Neutrophil (primary cell): ENCODE results near the gene SF1.
A peak's percentile ranks its signal among the peaks of the same experiment; 100 is the strongest.

Experiments
- H3K27ac ChIP-seq: fragments of 200-600 bp; sonication (generic); 2 replicates; pipeline ENCODE4 v1.5.1; 2016; ENCODE audit warnings: mild to moderate bottlenecking, moderate library complexity
- H3K27me3 ChIP-seq: fragments of 200-600 bp; sonication (generic); 2 replicates; pipeline ENCODE4 v1.6.0; 2016; ENCODE audit warnings: mild to moderate bottlenecking
- H3K36me3 ChIP-seq: fragments of 200-600 bp; sonication (generic); 2 replicates; pipeline ENCODE4 v1.5.1; 2017
- H3K4me1 ChIP-seq, 2 experiments: fragments of 200-600 bp in 1 of 2; sonication (generic) in 1 of 2; 1 replicate in 1 of 2; 2 replicates in 1 of 2; pipeline versions ENCODE4 v1.5.1 to v1.6.1; 2013 to 2016; ENCODE audit warnings: low read depth in 1 of 2, low read length in 1 of 2, mild to moderate bottlenecking in 1 of 2, moderate library complexity in 1 of 2; ENCODE audit not compliant: control insufficient read depth in 1 of 2, insufficient read depth in 1 of 2
- H3K4me3 ChIP-seq, 2 experiments: fragments of 200-600 bp in 1 of 2; sonication (generic) in 1 of 2; 1 replicate in 1 of 2; 2 replicates in 1 of 2; pipeline ENCODE4 v1.5.1; 2013 to 2016; ENCODE audit warnings: low read depth in 1 of 2, low read length in 1 of 2, mild to moderate bottlenecking in 1 of 2, moderate library complexity in 1 of 2
- H3K9me3 ChIP-seq: fragments of 200-600 bp; sonication (generic); 2 replicates; pipeline ENCODE4 v1.5.1; 2016
- TF ChIP-seq, protein P1 (sequence below): fragments of 200-600 bp; sonication (generic); IDR thresholded peaks from 2 replicates; pipeline ENCODE4 v1.5.1; 2016; ENCODE audit warnings: antibody characterized with exemption

SF1 gene

DNA sequence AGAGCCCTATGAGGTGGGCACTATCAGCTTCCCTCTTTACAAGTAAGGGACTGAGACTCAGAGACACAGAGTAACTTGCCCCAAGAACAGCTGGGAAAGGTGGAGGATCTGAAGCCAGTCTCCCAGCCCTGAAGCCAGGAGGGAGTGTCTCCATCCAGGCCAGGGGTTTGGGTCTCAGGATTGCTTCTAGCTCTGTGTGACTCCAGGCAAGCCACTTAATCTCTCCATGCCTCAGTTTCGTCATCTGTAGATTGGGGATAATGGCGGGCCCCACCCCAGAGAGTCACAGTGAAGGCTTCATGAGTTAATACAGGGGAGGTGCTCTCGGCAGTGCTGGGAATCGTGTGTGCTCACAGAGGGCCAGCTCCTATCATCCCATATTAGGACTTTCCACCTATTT lies 14.1 kb upstream of the SF1 start:
- Histone ChIP-seq H3K4me1 (peaks cover 13 to 15% of the 10 kb centered on the region in 2 experiments), H3K36me3 (peaks cover 93% of the 10 kb centered on the region), H3K4me3 (no peak overlapping the region), H3K9me3 (no peaks in the 10 kb centered on the region), H3K27ac (no peak overlapping the region), H3K27me3 (no peaks in the 10 kb centered on the region)
- TF ChIP-seq, protein P1, sequence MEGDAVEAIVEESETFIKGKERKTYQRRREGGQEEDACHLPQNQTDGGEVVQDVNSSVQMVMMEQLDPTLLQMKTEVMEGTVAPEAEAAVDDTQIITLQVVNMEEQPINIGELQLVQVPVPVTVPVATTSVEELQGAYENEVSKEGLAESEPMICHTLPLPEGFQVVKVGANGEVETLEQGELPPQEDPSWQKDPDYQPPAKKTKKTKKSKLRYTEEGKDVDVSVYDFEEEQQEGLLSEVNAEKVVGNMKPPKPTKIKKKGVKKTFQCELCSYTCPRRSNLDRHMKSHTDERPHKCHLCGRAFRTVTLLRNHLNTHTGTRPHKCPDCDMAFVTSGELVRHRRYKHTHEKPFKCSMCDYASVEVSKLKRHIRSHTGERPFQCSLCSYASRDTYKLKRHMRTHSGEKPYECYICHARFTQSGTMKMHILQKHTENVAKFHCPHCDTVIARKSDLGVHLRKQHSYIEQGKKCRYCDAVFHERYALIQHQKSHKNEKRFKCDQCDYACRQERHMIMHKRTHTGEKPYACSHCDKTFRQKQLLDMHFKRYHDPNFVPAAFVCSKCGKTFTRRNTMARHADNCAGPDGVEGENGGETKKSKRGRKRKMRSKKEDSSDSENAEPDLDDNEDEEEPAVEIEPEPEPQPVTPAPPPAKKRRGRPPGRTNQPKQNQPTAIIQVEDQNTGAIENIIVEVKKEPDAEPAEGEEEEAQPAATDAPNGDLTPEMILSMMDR, result no peak

DNA sequence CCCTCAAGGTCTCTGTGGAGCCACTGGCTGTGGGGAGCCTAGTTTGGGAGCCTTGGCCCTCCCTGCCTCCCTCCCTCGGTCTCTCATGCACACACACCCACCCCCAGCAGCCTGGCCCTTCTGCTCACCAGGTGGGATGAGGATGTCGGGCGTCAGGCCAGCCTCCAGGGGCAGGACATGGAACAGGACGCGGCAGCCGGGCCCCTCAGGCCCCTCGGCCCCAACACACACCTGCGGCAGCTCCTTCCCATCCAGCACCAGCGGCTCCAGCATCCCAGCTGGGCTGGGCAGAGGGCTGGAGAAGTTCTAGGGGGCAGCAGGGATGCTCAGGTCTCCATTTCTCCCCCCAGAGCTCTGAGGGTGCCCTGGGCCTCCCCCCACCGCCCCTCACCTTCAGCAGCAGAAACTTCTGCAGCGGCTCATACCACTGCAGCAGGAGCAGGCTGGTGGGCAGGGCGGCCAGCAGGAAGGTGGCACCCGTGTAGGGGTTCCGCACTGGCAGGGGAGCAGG lies 13.5 kb upstream of the SF1 start:
- Histone ChIP-seq H3K4me1 (peaks cover 9 to 12% of the 10 kb centered on the region in 2 experiments), H3K36me3 (peaks cover 86% of the 10 kb centered on the region), H3K27me3 (no peaks in the 10 kb centered on the region), H3K27ac (no peak overlapping the region), H3K4me3 (no peak overlapping the region), H3K9me3 (no peaks in the 10 kb centered on the region)
- TF ChIP-seq, protein P1, result no peak

DNA sequence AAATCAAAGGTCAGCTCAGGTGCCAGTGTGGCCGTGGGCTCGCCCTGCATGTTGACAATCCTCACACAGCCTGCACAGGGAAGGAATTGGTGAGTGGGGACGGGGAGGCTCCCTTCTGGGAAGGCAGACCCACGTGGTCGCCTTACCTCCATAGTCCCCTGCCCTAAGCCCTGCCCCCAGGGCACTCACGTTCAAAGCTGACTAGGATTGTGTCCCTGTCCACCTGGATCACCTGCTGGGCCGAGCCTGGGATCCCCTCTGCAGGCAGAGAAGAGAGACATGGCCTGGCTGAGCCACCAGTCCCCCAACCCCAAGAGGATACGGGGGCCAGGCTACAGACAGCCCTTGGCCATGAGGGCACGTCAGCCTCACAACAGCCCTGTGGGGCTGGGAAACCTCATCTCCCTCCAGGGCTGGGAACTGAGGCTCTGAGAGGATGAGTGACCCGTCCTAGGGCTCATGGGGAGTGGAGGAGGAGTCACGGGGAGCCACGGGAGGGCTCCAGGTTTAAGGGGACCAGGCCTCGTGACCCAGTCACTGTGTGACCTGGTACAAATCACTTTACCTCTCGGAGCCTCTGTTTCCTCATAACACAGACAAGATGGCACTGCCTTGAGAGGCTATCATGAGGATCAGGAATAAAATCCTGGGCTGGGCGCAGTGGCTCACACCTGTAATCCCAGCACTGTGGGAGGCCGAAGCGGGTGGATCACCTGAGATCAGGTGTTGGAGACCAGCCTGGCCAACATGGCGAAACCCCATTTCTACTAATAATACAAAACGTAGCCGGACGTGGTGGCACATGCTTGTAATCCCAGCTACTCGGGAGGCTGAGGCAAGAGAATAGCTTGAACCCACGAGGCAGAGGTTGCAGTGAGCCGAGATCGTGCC lies 12.1 kb upstream of the SF1 start:
- Histone ChIP-seq H3K9me3 (no peaks in the 10 kb centered on the region), H3K36me3 (peaks cover 77% of the 10 kb centered on the region), H3K4me1 (peaks cover 0 to 5% of the 10 kb centered on the region in 2 experiments), H3K27me3 (no peaks in the 10 kb centered on the region), H3K27ac (no peak overlapping the region), H3K4me3 (no peak overlapping the region)
- TF ChIP-seq, protein P1, result no peak

DNA sequence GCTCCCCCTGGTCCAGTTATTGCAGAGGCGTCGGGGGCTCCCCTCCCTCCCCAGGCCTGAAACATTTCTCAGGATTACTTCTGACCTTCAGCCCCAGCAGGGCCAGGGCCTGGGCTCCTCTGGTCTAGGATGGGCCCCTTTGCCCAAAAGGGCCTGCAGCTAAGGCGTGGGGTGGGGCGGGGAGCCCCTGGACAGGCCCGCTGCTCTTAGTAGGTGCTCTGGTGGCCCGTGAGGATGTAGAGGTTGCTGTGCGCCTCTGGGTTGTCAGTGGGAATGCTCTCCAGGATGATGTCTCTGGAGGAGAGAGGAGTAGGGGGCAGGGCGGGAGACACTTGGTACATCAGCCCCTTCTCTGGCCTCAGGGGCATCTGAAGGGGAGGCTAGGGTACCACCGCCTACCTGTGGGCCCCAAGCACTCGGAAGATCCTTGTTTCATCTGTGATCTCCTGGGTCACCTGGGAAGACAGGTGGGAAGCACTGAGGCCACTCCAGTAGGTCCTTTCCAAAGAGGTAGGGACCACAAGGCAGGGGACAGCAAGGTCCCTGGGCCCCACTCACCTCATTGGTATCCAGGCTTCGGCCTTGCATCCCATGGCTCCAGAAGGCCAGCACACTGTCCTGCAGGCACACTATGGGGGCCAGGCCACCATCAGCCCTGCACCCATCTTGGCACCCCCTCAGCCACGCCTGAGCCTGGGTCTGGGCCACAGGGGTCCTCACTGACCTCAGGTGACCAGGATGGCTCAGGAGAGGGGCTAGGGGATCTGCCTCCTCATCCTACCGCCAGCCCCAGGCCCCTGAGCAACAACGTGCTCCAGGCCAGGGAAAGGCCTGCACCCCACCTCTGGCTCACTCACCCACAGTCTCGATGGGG lies 11.2 kb upstream of the SF1 start:
- no peak overlapping the region for H3K27ac ChIP-seq
- no peaks in the 10 kb centered on the region for H3K27me3 ChIP-seq
- no peaks in the 10 kb centered on the region for H3K9me3 ChIP-seq
- H3K36me3 ChIP-seq, result peaks cover 73% of the 10 kb centered on the region
- peaks cover 0 to 5% of the 10 kb centered on the region in 2 experiments for H3K4me1 ChIP-seq
- TF ChIP-seq, protein P1, result no peak
- H3K4me3 ChIP-seq, result no peak overlapping the region

DNA sequence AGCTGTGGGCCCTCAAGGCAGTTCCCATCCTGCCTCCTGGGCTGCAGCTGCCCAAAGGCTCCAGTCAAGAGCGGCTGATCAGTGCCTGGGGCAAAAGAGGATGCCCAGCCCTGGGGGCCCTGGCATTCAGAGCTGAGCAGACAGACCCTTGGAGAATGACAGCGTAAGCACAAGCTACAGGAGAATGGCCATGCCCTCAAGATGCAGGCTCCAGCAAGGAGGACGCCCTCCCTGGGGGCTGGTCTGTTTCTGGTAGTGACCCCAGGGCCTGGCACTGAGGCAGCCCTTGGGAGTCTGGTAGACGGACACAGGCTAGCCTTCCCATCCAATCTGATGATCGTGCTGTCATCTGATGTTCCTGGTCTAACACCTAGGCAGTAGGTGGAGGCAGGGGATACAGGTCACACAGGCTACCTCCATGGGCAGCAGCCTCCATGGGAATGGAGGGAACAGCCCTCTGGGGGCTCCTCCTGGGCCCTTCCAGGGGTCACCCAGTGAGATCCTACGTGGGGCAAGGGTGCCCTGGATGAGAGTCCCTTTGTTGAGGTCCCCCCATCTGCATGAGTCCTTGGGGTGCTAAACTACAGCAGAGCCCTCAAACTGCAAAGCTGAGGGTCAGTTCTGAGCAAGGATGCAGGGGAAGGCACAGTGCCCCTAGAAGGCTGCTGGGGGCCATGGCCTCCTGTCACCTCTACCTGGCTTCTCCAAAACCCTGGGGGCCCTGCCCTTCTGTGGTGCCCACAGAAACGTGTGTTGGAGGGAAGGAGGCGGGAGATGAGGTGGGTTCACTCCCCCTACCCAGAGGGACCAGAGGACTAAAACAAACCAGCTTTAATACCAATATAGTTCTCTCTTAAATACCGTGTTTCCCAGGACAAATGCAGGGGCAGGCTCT lies 10.2 kb upstream of the SF1 start:
- TF ChIP-seq, protein P1, result no peak
- Histone ChIP-seq H3K4me3 (no peak overlapping the region), H3K36me3 (peaks cover 65% of the 10 kb centered on the region), H3K27ac (peak overlapping the region; percentile 67), H3K9me3 (no peaks in the 10 kb centered on the region), H3K4me1 (peaks cover 0 to 5% of the 10 kb centered on the region in 2 experiments), H3K27me3 (no peaks in the 10 kb centered on the region)
